ENCODE measurements around the gene COMMD8. TPM values are rescaled to one million over a fixed set of nuclear protein-coding genes. Genes with fewer than 3 reads are reported as not detected.

The COMMD8 gene
- total RNA-seq, 1 experiment from 2014 or later: 13.5 TPM

DNA sequence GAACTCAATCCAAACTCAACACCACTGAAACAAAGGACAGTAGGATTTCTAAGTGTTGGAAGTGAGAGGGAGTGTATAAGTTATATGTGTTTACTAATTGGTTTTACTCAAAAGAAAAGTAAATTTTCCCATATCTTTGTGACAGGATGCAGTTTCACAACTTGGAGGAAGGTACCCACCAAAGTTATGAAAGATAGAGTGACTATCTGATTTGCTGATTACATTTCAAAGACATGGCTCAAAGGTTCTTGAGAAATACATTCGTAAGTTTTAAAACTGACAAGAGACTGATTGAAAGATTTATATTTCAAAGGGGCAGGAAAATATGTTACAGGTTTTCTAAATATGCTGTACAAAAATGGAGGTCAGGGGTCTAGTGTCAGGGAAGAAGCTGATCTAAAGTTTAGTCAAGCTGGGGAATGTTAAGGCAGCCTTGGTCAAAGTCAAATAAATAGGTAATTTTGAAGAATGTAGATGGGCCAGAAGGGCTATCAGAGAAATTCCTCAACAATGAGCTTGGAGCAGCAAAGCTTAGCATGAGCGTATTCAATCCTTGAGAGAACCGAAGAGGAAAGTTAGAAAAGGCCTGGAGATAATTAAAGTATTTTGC lies 9.7 kb upstream of the COMMD8 start:
- no peaks in the 10 kb centered on the region for H3K9me3 Mint-ChIP-seq (ENCODE audit: low read depth, unreplicated experiment)
- H3K4me1 Mint-ChIP-seq (ENCODE audit: low read depth, unreplicated experiment): peaks cover 22% of the 10 kb centered on the region
- DNase-seq: no peak
- CTCF ChIA-PET: no interaction called here
- no peaks in the 10 kb centered on the region for H3K27me3 Mint-ChIP-seq (ENCODE audit: unreplicated experiment)
- TF ChIP-seq, protein P1, sequence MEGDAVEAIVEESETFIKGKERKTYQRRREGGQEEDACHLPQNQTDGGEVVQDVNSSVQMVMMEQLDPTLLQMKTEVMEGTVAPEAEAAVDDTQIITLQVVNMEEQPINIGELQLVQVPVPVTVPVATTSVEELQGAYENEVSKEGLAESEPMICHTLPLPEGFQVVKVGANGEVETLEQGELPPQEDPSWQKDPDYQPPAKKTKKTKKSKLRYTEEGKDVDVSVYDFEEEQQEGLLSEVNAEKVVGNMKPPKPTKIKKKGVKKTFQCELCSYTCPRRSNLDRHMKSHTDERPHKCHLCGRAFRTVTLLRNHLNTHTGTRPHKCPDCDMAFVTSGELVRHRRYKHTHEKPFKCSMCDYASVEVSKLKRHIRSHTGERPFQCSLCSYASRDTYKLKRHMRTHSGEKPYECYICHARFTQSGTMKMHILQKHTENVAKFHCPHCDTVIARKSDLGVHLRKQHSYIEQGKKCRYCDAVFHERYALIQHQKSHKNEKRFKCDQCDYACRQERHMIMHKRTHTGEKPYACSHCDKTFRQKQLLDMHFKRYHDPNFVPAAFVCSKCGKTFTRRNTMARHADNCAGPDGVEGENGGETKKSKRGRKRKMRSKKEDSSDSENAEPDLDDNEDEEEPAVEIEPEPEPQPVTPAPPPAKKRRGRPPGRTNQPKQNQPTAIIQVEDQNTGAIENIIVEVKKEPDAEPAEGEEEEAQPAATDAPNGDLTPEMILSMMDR (IDR thresholded peaks at IDR 0.05; ENCODE audit: unreplicated experiment): no peak
- H3K27ac Mint-ChIP-seq (ENCODE audit: unreplicated experiment): no peak overlapping the region
- intact Hi-C loops (cut with micrococcal nuclease; ENCODE audit: unreplicated experiment): loop anchor here (5.0 kb wide), 1 partner anchor 89 kb away; no protein-coding TSS in a partner anchor
- H3K4me3 Mint-ChIP-seq (ENCODE audit: low read depth, unreplicated experiment): no peak overlapping the region
- peaks cover 5% of the 10 kb centered on the region for H3K36me3 Mint-ChIP-seq (ENCODE audit: insufficient read depth, unreplicated experiment)
- no TSS peak for BruUV-seq (replicated peaks)

DNA sequence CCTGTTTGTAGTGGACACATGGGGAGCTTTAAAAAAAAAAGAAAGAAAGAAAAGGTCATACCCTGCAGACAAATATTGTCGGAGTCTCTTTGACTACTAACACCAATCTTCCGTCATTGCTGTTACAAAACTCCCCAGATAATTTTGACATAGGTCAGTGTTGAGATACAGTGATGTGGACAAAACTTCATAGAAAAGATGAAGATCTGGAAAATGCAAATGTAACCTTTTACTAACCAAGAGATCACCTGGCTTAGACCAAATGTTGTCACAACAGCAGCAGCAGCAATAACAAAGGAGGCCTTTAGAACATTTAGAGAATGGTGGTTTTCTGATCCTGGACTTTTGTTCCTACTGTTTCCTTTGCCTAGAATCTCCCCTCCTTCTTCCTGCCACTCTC lies 8.1 kb upstream of the COMMD8 start:
- Mint-ChIP-seq H3K36me3 (ENCODE audit: insufficient read depth, unreplicated experiment) (peaks cover 5% of the 10 kb centered on the region), H3K4me1 (ENCODE audit: low read depth, unreplicated experiment) (peaks cover 22% of the 10 kb centered on the region), H3K9me3 (ENCODE audit: low read depth, unreplicated experiment) (no peaks in the 10 kb centered on the region), H3K4me3 (ENCODE audit: low read depth, unreplicated experiment) (peak overlapping the region; percentile 13), H3K27me3 (ENCODE audit: unreplicated experiment) (no peaks in the 10 kb centered on the region), H3K27ac (ENCODE audit: unreplicated experiment) (peak overlapping the region; percentile 70)
- CTCF ChIA-PET: interaction anchor here (0.6 to 1.3 kb wide), 4 partner anchors 8 to 14 kb away, joined by 3 to 4 read pairs (median 3); partner anchors contain the start of genes ATP10D and COMMD8
- TF ChIP-seq, protein P1 (IDR thresholded peaks at IDR 0.05; ENCODE audit: unreplicated experiment): no peak
- no peak for DNase-seq
- intact Hi-C loops (cut with micrococcal nuclease; ENCODE audit: unreplicated experiment): loop anchor here (5.0 kb wide), 1 partner anchor 91 kb away; no protein-coding TSS in a partner anchor
- no TSS peak for BruUV-seq (replicated peaks)

DNA sequence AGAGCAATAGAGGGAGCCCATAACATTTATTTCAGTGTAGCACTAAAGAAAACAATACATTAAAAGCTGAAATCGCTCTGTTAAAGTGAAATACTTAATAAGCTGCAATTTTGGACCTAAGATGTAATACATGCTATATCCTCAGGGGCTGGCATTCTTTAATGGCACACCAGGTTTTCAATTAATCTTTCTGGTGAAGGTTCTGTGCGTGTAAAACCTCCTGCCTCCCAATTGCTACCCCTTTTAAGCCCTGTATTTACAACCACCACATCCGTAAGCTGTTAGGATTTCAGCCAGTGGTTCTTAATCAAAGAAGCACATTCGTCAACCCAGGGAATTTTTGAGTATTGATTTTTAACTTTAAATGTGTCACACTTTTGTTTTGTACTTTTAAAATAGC lies 7.6 kb upstream of the COMMD8 start:
- Mint-ChIP-seq H3K4me3 (ENCODE audit: low read depth, unreplicated experiment) (peak overlapping the region; percentile 13), H3K36me3 (ENCODE audit: insufficient read depth, unreplicated experiment) (peaks cover 5% of the 10 kb centered on the region), H3K4me1 (ENCODE audit: low read depth, unreplicated experiment) (peaks cover 22% of the 10 kb centered on the region), H3K9me3 (ENCODE audit: low read depth, unreplicated experiment) (no peaks in the 10 kb centered on the region), H3K27ac (ENCODE audit: unreplicated experiment) (peak overlapping the region; percentile 70), H3K27me3 (ENCODE audit: unreplicated experiment) (no peaks in the 10 kb centered on the region)
- TF ChIP-seq, protein P1 (IDR thresholded peaks at IDR 0.05; ENCODE audit: unreplicated experiment): no peak
- no TSS peak for BruUV-seq (replicated peaks)
- intact Hi-C loops (cut with micrococcal nuclease; ENCODE audit: unreplicated experiment): loop anchor here (5.0 kb wide), 1 partner anchor 91 kb away; no protein-coding TSS in a partner anchor
- peak; percentile 11 for DNase-seq
- CTCF ChIA-PET: interaction anchor here (0.6 to 1.3 kb wide), 3 partner anchors 8 to 14 kb away, joined by 3 read pairs; partner anchors contain the start of genes ATP10D and COMMD8

DNA sequence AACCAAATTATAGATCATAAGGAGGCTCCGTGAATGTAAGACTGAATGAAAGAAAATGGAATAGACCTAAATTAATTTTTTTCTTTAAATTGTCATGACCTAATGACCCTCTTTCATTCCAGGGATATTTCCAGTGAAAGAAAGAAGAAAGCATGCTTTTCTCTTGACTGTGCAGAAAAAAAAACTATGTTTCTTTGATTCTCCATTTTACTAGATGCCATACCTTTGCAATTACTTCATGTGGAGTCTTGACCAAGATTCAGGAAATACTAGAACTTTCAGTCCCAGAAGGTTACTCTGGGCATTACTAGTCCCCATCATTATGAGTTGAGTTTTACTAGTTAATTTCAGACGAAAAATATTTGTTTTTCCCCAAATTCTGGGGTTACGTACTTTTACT lies 6.4 kb upstream of the COMMD8 start:
- BruUV-seq (replicated peaks): no TSS peak
- DNase-seq: no peak
- Mint-ChIP-seq H3K36me3 (ENCODE audit: insufficient read depth, unreplicated experiment) (peaks cover 5% of the 10 kb centered on the region), H3K27ac (ENCODE audit: unreplicated experiment) (no peak overlapping the region), H3K27me3 (ENCODE audit: unreplicated experiment) (no peaks in the 10 kb centered on the region), H3K4me3 (ENCODE audit: low read depth, unreplicated experiment) (no peak overlapping the region), H3K4me1 (ENCODE audit: low read depth, unreplicated experiment) (peaks cover 22% of the 10 kb centered on the region), H3K9me3 (ENCODE audit: low read depth, unreplicated experiment) (no peaks in the 10 kb centered on the region)
- CTCF ChIA-PET: no interaction called here
- intact Hi-C loops (cut with micrococcal nuclease; ENCODE audit: unreplicated experiment): loop anchor here (5.0 kb wide), 1 partner anchor 92 kb away; no protein-coding TSS in a partner anchor
- TF ChIP-seq, protein P1 (IDR thresholded peaks at IDR 0.05; ENCODE audit: unreplicated experiment): no peak
